H1 (cell line): ENCODE data around the gene CTSC. TPM values are rescaled to one million over a fixed set of nuclear protein-coding genes. Genes with fewer than 3 reads are reported as not detected.

Source experiments
- CTCF ChIA-PET: fragments of 300-600 bp; sonication (Branson Sonifier 250); formaldehyde crosslinking; loops from one replicate; lab custom pipeline; 2021; ENCODE audit not compliant: partially characterized antibody; lab: Charles Lee
- POLR2A ChIA-PET: fragments of 300-600 bp; sonication (Branson Sonifier 250); formaldehyde crosslinking; loops from one replicate; lab custom pipeline; 2021; ENCODE audit warnings: inconsistent platforms; ENCODE audit not compliant: partially characterized antibody; lab: Charles Lee
- DNase-seq, 2 experiments: peaks; one replicate each; pipeline versions ENCODE4 v3.0.0 to v3.0.0-alpha.2; 2010 to 2022; ENCODE audit warnings: low spot score in 2 of 2, low read depth in 1 of 2, mixed read lengths in 1 of 2
- FAIRE-seq: peaks from 2 replicates; lab custom pipeline; 2011; peaks lifted over from hg19 to GRCh38; lab: Jason Lieb, UNC
- H2AFZ ChIP-seq: 2 replicates; pipeline ENCODE4 v1.8.1; 2012; ENCODE audit warnings: low read length, inconsistent platforms
- H2AK5ac ChIP-seq: 2 replicates; pipeline ENCODE4 v1.6.1; 2013; ENCODE audit warnings: low read depth, low read length
- H2BK120ac ChIP-seq: replicated peaks from 2 replicates; pipeline ENCODE3; 2013; ENCODE audit warnings: low read depth, low read length, inconsistent platforms
- H2BK12ac ChIP-seq: 2 replicates; pipeline ENCODE4 v1.6.1; 2013; ENCODE audit warnings: low read depth, low read length
- H2BK15ac ChIP-seq: 2 replicates; pipeline ENCODE4 v1.6.1; 2013; ENCODE audit warnings: low read length
- H2BK20ac ChIP-seq: 2 replicates; pipeline ENCODE4 v1.6.1; 2013; ENCODE audit warnings: low read length
- H2BK5ac ChIP-seq: 2 replicates; pipeline ENCODE4 v1.6.1; 2013; ENCODE audit warnings: low read depth, low read length
- H3K14ac ChIP-seq: 2 replicates; pipeline ENCODE4 v1.6.1; 2013; ENCODE audit warnings: inconsistent platforms; ENCODE audit not compliant: insufficient read length
- H3K18ac ChIP-seq: 2 replicates; pipeline ENCODE4 v1.6.1; 2013; ENCODE audit warnings: low read length; ENCODE audit errors: extremely low read depth
- H3K23ac ChIP-seq: 2 replicates; pipeline ENCODE4 v1.6.1; 2013; ENCODE audit warnings: inconsistent platforms; ENCODE audit not compliant: insufficient read length
- H3K23me2 ChIP-seq: 2 replicates; pipeline ENCODE4 v1.6.1; 2013; ENCODE audit warnings: low read depth, low read length
- H3K27ac ChIP-seq: 2 replicates; pipeline ENCODE4 v1.6.1; 2011; ENCODE audit warnings: low read depth, low read length, inconsistent platforms
- H3K27me3 ChIP-seq, 4 experiments: replicated peaks in 1 of 4; 1 replicate in 1 of 4; 2 replicates in 3 of 4; pipeline versions ENCODE4 v1.6.1 to v1.8.1; 2011 to 2013; ENCODE audit warnings: low read length in 3 of 4, mild to moderate bottlenecking in 3 of 4, inconsistent platforms in 2 of 4, mixed read lengths in 2 of 4, moderate library complexity in 1 of 4; ENCODE audit not compliant: control insufficient read depth in 3 of 4, insufficient read depth in 3 of 4; ENCODE audit errors: extremely low read depth in 1 of 4
- H3K36me3 ChIP-seq, 4 experiments: 2 replicates each; pipeline versions ENCODE4 v1.6.1 to v1.8.1; 2011 to 2013; ENCODE audit warnings: mild to moderate bottlenecking in 4 of 4, low read length in 3 of 4, moderate library complexity in 2 of 4, control low read depth in 1 of 4, inconsistent platforms in 1 of 4; ENCODE audit not compliant: insufficient read depth in 4 of 4, control insufficient read depth in 2 of 4
- H3K4ac ChIP-seq: replicated peaks from 2 replicates; pipeline ENCODE3; 2013; ENCODE audit warnings: low read length, low read depth, mixed read lengths, inconsistent platforms; ENCODE audit not compliant: insufficient read length
- H3K4me1 ChIP-seq, 4 experiments: replicated peaks in 1 of 4; 1 replicate in 1 of 4; 2 replicates in 3 of 4; pipeline versions ENCODE4 v1.6.1 to v1.8.1; 2011 to 2013; ENCODE audit warnings: low read length in 3 of 4, inconsistent platforms in 2 of 4, mixed read lengths in 1 of 4; ENCODE audit not compliant: insufficient read depth in 4 of 4, control insufficient read depth in 3 of 4
- H3K4me2 ChIP-seq, 2 experiments: 2 replicates each; pipeline versions ENCODE4 v1.6.1 to v1.8.1; 2011 to 2013; ENCODE audit warnings: low read depth in 2 of 2, low read length in 2 of 2, control low read depth in 1 of 2, inconsistent platforms in 1 of 2, mild to moderate bottlenecking in 1 of 2; ENCODE audit not compliant: insufficient read depth in 1 of 2
- H3K4me3 ChIP-seq, 4 experiments: fragments of 200-600, 300-600 bp in 1 of 4; sonication (generic), shearing (Covaris generic), sonication (Bioruptor Twin) in 1 of 4; 2 replicates each; pipeline versions ENCODE4 v1.5.1 to v1.8.1; 2011 to 2016; ENCODE audit warnings: low read length in 4 of 4, low read depth in 3 of 4, control low read depth in 2 of 4, inconsistent platforms in 2 of 4, mild to moderate bottlenecking in 2 of 4, mixed read lengths in 1 of 4, moderate library complexity in 1 of 4; ENCODE audit not compliant: insufficient read depth in 2 of 4; ENCODE audit errors: extremely low read depth in 1 of 4
- H3K56ac ChIP-seq: replicated peaks from 2 replicates; pipeline ENCODE3; 2013; ENCODE audit warnings: low read depth, mild to moderate bottlenecking, mixed read lengths, low read length, inconsistent platforms; ENCODE audit not compliant: insufficient read length
- H3K79me1 ChIP-seq: 2 replicates; pipeline ENCODE4 v1.6.1; 2013; ENCODE audit warnings: low read depth, low read length, control low read depth
- H3K79me2 ChIP-seq, 2 experiments: 2 replicates each; pipeline versions ENCODE4 v1.6.1 to v1.8.1; 2012 to 2013; ENCODE audit warnings: low read length in 2 of 2, mild to moderate bottlenecking in 2 of 2, inconsistent platforms in 1 of 2; ENCODE audit not compliant: insufficient read depth in 2 of 2, control insufficient read depth in 1 of 2
- H3K9ac ChIP-seq, 4 experiments: replicated peaks in 1 of 4; 1 replicate in 1 of 4; 2 replicates in 3 of 4; pipeline versions ENCODE4 v1.6.1 to v1.8.1; 2011 to 2013; ENCODE audit warnings: low read depth in 3 of 4, low read length in 3 of 4, control low read depth in 2 of 4, mild to moderate bottlenecking in 2 of 4, moderate library complexity in 2 of 4, inconsistent platforms in 1 of 4; ENCODE audit errors: extremely low read depth in 1 of 4
- H3K9me3 ChIP-seq, 2 experiments: 2 replicates each; pipeline versions ENCODE4 v1.6.1 to v1.8.1; 2012 to 2013; ENCODE audit warnings: mild to moderate bottlenecking in 2 of 2, moderate library complexity in 2 of 2, control low read depth in 1 of 2, inconsistent platforms in 1 of 2, low read depth in 1 of 2, low read length in 1 of 2, mixed read lengths in 1 of 2; ENCODE audit not compliant: insufficient read depth in 2 of 2
- H4K20me1 ChIP-seq, 2 experiments: replicated peaks in 1 of 2; 2 replicates each; pipeline versions ENCODE3 to v1.8.1; 2011 to 2013; ENCODE audit warnings: inconsistent platforms in 2 of 2, low read length in 2 of 2, mild to moderate bottlenecking in 1 of 2; ENCODE audit not compliant: insufficient read depth in 2 of 2, control insufficient read depth in 1 of 2
- H4K5ac ChIP-seq: 2 replicates; pipeline ENCODE4 v1.6.1; 2013; ENCODE audit warnings: low read length, low read depth, mixed read lengths, inconsistent platforms; ENCODE audit not compliant: insufficient read length
- H4K8ac ChIP-seq: 2 replicates; pipeline ENCODE4 v1.8.0; 2013; ENCODE audit warnings: mild to moderate bottlenecking, moderate library complexity, low read length, inconsistent platforms; ENCODE audit not compliant: insufficient read depth; ENCODE audit errors: extremely low read depth
- H4K91ac ChIP-seq: replicated peaks from 2 replicates; pipeline ENCODE3; 2013; ENCODE audit warnings: low read length, mixed read lengths, inconsistent platforms; ENCODE audit not compliant: insufficient read length
- BRCA1 ChIP-seq: IDR thresholded peaks from 2 replicates; pipeline ENCODE4 v1.6.1; 2012; ENCODE audit warnings: low read depth, low read length, improper control_type of control experiment
- CHD2 ChIP-seq: IDR thresholded peaks from 2 replicates; pipeline ENCODE4 v1.6.1; 2012; ENCODE audit warnings: low read length, improper control_type of control experiment
- FOSL1 ChIP-seq: IDR thresholded peaks from 2 replicates; pipeline ENCODE4 v1.6.1; 2011; ENCODE audit warnings: mild to moderate bottlenecking, low read depth, low read length, moderate library complexity; ENCODE audit not compliant: insufficient read depth
- KDM4A ChIP-seq: IDR thresholded peaks from one replicate; pipeline ENCODE4 v1.7.1; 2012; ENCODE audit warnings: low read depth, mild to moderate bottlenecking, moderate library complexity, low read length, inconsistent platforms; ENCODE audit not compliant: severe bottlenecking
- NANOG ChIP-seq: IDR thresholded peaks from 2 replicates; pipeline ENCODE4 v1.6.1; 2011; ENCODE audit warnings: low read length, low read depth, mild to moderate bottlenecking, inconsistent platforms; ENCODE audit not compliant: insufficient read depth, poor library complexity, severe bottlenecking
- RBBP5 ChIP-seq: IDR thresholded peaks from 2 replicates; pipeline ENCODE4 v1.7.1; 2012; ENCODE audit warnings: low read depth, mild to moderate bottlenecking, inconsistent platforms, low read length, moderate library complexity, borderline replicate concordance
- SIRT6 ChIP-seq: IDR thresholded peaks from one replicate; pipeline ENCODE4 v1.7.1; 2012; ENCODE audit warnings: low read length, inconsistent platforms
- SP1 ChIP-seq: IDR thresholded peaks from 2 replicates; pipeline ENCODE4 v1.6.1; 2011; ENCODE audit warnings: low read depth, low read length
- WGBS, 2 experiments: shearing (Covaris generic) in 1 of 2; methylation state at CpG; one replicate each; pipeline versions ENCODE4 v1.1.6 to v1.1.7; 2013 to 2015; ENCODE audit warnings: low lambda C conversion rate in 2 of 2, mixed read lengths in 2 of 2, inconsistent platforms in 1 of 2, low coverage in 1 of 2, missing lambda C conversion rate in 1 of 2; ENCODE audit not compliant: insufficient replicate concordance in 2 of 2, insufficient coverage in 1 of 2, insufficient read length in 1 of 2; ENCODE audit errors: extremely low coverage in 1 of 2, missing lambda C conversion rate in 1 of 2; 5-methylcytosine and 5-hydroxymethylcytosine counted together
- polyA plus RNA-seq, 7 experiments: library from polyadenylated mRNA; depleted of rRNA in 3 of 7; stranded (reverse) in 5 of 7; unstranded in 2 of 7; fragments of >200 nt in 5 of 7; fragments of 200-250 nt in 2 of 7; gene quantifications; 1 replicate in 5 of 7; 2 replicates in 1 of 7; 4 replicates in 1 of 7; pipeline versions ENCODE4 v1.2.1 to v1.2.3, GENCODE V29; 2011 to 2013; ENCODE audit warnings: missing spikeins in 2 of 7, mixed read lengths in 2 of 7
- total RNA-seq: library from RNA; stranded (reverse); fragmentation: NEBNext Ultra II Directional; extraction: Animal tissue kit (Norgen Biotek cat#: 25700); gene quantifications from 2 replicates; pipeline ENCODE4 v1.2.1, GENCODE V29; 2021

The CTSC gene
- total and polyA plus RNA-seq, 2 of the 8 experiments (the other 6 are each of a cell fraction or from before 2014, with no cell fraction given): 347 to 369 TPM

DNA sequence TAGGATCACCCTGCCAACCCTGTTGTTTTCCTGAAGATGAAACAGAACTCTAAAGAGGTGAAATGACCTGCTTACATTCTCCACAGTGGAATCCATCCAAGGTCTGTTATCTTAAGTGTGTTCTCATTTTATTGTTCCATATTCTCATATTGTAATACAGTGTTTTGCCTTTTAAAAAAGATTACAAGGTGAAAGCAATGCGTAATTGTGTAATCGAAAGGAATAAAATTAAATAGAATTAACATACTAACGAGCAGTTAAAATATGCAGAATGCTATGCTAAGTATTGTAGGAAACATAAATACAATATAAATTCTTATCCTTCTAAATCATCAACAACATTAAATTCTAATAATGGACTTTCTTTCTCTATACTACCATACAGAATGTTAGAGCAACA lies 41.6 kb upstream of the CTSC start:
- no peak overlapping the region for H4K91ac ChIP-seq
- no peak overlapping the region for H3K27ac ChIP-seq
- no peak overlapping the region for H3K56ac ChIP-seq
- H3K79me2 ChIP-seq: no peaks in the 10 kb centered on the region
- H2BK120ac ChIP-seq: no peak overlapping the region
- H3K23me2 ChIP-seq: no peaks in the 10 kb centered on the region
- no peaks in the 10 kb centered on the region for H4K20me1 ChIP-seq
- H3K27me3 ChIP-seq: no peaks in the 10 kb centered on the region
- FAIRE-seq (no peak), DNase-seq (no peak)
- ChIA-PET POLR2A (interaction anchor here (0.8 kb wide), 1 partner anchor 23 kb away, joined by 3 read pairs; no protein-coding TSS in a partner anchor), CTCF (interaction anchor here (0.6 to 0.9 kb wide), 2 partner anchors 37 to 198 kb away, joined by 3 to 4 read pairs; no protein-coding TSS in a partner anchor)
- H2BK12ac ChIP-seq: no peak overlapping the region
- H3K18ac ChIP-seq: no peak overlapping the region
- TF ChIP-seq FOSL1 (no peak), RBBP5 (no peak), SIRT6 (no peak), NANOG (no peak), CHD2 (no peak), SP1 (no peak), BRCA1 (no peak), KDM4A (no peak)
- H3K9me3 ChIP-seq: no peaks in the 10 kb centered on the region
- H2AFZ ChIP-seq: no peak overlapping the region
- H3K14ac ChIP-seq: no peak overlapping the region
- H3K4me1 ChIP-seq: peaks cover 0 to 5% (median 1%) of the 10 kb centered on the region in 4 experiments; a peak in 2 of 7 replicates
- no peak overlapping the region for H4K5ac ChIP-seq
- H3K4me2 ChIP-seq: no peak overlapping the region
- WGBS, 2 experiments: 81% methylated on average over 3 of the region's 3 CpGs; no CpG with 5 or more reads in 1 of the 2 experiments
- H3K4ac ChIP-seq: no peak overlapping the region
- no peak overlapping the region for H2BK20ac ChIP-seq
- no peak overlapping the region for H2BK15ac ChIP-seq
- H3K4me3 ChIP-seq: no peak overlapping the region
- no peaks in the 10 kb centered on the region for H3K36me3 ChIP-seq
- H2AK5ac ChIP-seq: no peak overlapping the region
- no peak overlapping the region for H3K23ac ChIP-seq
- H4K8ac ChIP-seq: no peak overlapping the region
- no peaks in the 10 kb centered on the region for H3K79me1 ChIP-seq
- no peak overlapping the region for H2BK5ac ChIP-seq
- H3K9ac ChIP-seq: no peak overlapping the region
